HCT116 (cell line): ENCODE results near the gene HTR3B. TPM values are rescaled to one million over a fixed set of nuclear protein-coding genes. Genes with fewer than 3 reads are reported as not detected.

ENCODE experiments used
- ATAC-seq: fragments of 200-7000 bp; cut with Tn5 transposase; 2 replicates; pipeline ENCODE4 v1.9.1; 2020; ENCODE audit warnings: mild to moderate bottlenecking, moderate library complexity
- BruUV-seq: library from RNA; stranded (reverse); fragments of 400-500 nt; replicated peaks from 2 replicates; lab custom pipeline; 2021; lab: Mats Ljungman, UMichigan
- CTCF ChIA-PET: fragments of 300-600 bp; sonication (Branson Sonifier 250); formaldehyde crosslinking; loops from one replicate; lab custom pipeline; 2021; ENCODE audit warnings: antibody characterized with exemption; lab: Charles Lee
- POLR2A ChIA-PET: fragments of 300-600, 350-600 bp; sonication (Branson Sonifier 250); formaldehyde crosslinking; loops from one replicate; lab custom pipeline; 2021; ENCODE audit warnings: antibody characterized with exemption; lab: Charles Lee
- RAD21 ChIA-PET, 2 experiments: fragments of 300-600 bp; sonication (Branson Sonifier 250); formaldehyde crosslinking; loops; one replicate each; lab custom pipeline; 2023; ENCODE audit warnings: low total read pairs in 2 of 2; ENCODE audit not compliant: uncharacterized antibody in 2 of 2, unreplicated experiment in 2 of 2, low non-redundant PET in 1 of 2; lab: Charles Lee
- DNase-seq: peaks from one replicate; pipeline ENCODE4 v3.0.0-alpha.2; 2010; ENCODE audit warnings: low read depth, low spot score
- H2AFZ ChIP-seq: fragments of 200-600 bp; shearing (Covaris generic), sonication (generic); 2 replicates; pipeline ENCODE4 v1.6.1; 2017; ENCODE audit warnings: low read depth, mixed run types, mixed read lengths, antibody characterized with exemption, low read length; ENCODE audit not compliant: poor library complexity, severe bottlenecking
- H3K27ac ChIP-seq: 2 replicates; pipeline ENCODE4 v1.5.1; 2012; ENCODE audit warnings: low read depth, low read length
- H3K27me3 ChIP-seq: fragments of 200-600 bp; sonication (generic); 2 replicates; pipeline ENCODE4 v1.6.1; 2016; ENCODE audit warnings: mixed run types, low read length, mixed read lengths; ENCODE audit not compliant: insufficient read depth
- H3K36me3 ChIP-seq, 2 experiments: fragments of 200-500 bp in 1 of 2; fragments of 200-600 bp in 1 of 2; sonication (Bioruptor generic) in 1 of 2; sonication (generic) in 1 of 2; 2 replicates each; pipeline versions ENCODE4 v1.5.1 to v1.6.1; 2014 to 2016; ENCODE audit warnings: low read length in 2 of 2, inconsistent platforms in 1 of 2, mixed read lengths in 1 of 2, mixed run types in 1 of 2; ENCODE audit not compliant: insufficient read depth in 2 of 2, control insufficient read depth in 1 of 2
- H3K4me1 ChIP-seq, 2 experiments: fragments of 200-600 bp in 1 of 2; sonication (generic) in 1 of 2; 2 replicates each; pipeline versions ENCODE4 v1.5.1 to v1.6.1; 2012 to 2017; ENCODE audit warnings: low read length in 2 of 2, inconsistent platforms in 1 of 2, mild to moderate bottlenecking in 1 of 2, mixed read lengths in 1 of 2, mixed run types in 1 of 2, moderate library complexity in 1 of 2; ENCODE audit not compliant: insufficient read depth in 2 of 2, control insufficient read depth in 1 of 2
- H3K4me2 ChIP-seq: fragments of 200-600 bp; sonication (generic); 2 replicates; pipeline ENCODE4 v1.6.1; 2017; ENCODE audit warnings: mixed run types, low read length, mixed read lengths
- H3K4me3 ChIP-seq, 2 experiments: fragments of 200-600 bp in 1 of 2; sonication (generic) in 1 of 2; replicated peaks in 1 of 2; 2 replicates each; pipeline ENCODE4 v1.5.1; 2011 to 2016; ENCODE audit warnings: low read length in 2 of 2, control low read depth in 1 of 2, low read depth in 1 of 2, mild to moderate bottlenecking in 1 of 2, mixed read lengths in 1 of 2, mixed run types in 1 of 2
- H3K79me2 ChIP-seq: fragments of 200-600 bp; sonication (generic); 2 replicates; pipeline ENCODE4 v1.6.1; 2017; ENCODE audit warnings: mild to moderate bottlenecking, mixed run types, low read length, moderate library complexity, mixed read lengths; ENCODE audit not compliant: insufficient read depth
- H3K9ac ChIP-seq: fragments of 200-600 bp; sonication (generic); 2 replicates; pipeline ENCODE4 v1.6.1; 2016; ENCODE audit warnings: low read length, mixed read lengths
- H3K9me2 ChIP-seq: fragments of 200-600 bp; sonication (generic), shearing (Covaris generic); 2 replicates; pipeline ENCODE4 v1.6.1; 2017; ENCODE audit warnings: mixed run types, mild to moderate bottlenecking, moderate library complexity; ENCODE audit not compliant: insufficient read depth
- H3K9me3 ChIP-seq, 2 experiments: fragments of 200-500 bp in 1 of 2; fragments of 200-600 bp in 1 of 2; sonication (Bioruptor generic) in 1 of 2; sonication (generic) in 1 of 2; 2 replicates each; pipeline ENCODE4 v1.6.1; 2014 to 2017; ENCODE audit warnings: low read length in 2 of 2, mixed read lengths in 2 of 2, inconsistent platforms in 1 of 2, low read depth in 1 of 2, mild to moderate bottlenecking in 1 of 2, mixed run types in 1 of 2, moderate library complexity in 1 of 2; ENCODE audit not compliant: control insufficient read depth in 1 of 2, insufficient read depth in 1 of 2
- H4K20me1 ChIP-seq: fragments of 200-600 bp; sonication (generic), shearing (Covaris generic); 2 replicates; pipeline ENCODE4 v1.6.1; 2017; ENCODE audit warnings: mixed run types, mild to moderate bottlenecking, moderate library complexity; ENCODE audit not compliant: insufficient read depth
- CBX3 ChIP-seq: IDR thresholded peaks from 2 replicates; pipeline ENCODE4 v1.6.1; 2012; ENCODE audit warnings: low read depth
- EGR1 ChIP-seq: IDR thresholded peaks from 2 replicates; pipeline ENCODE4 v1.6.1; 2012; ENCODE audit warnings: low read depth
- ELF1 ChIP-seq: IDR thresholded peaks from 2 replicates; pipeline ENCODE4 v1.6.1; 2012; ENCODE audit warnings: low read depth, borderline replicate concordance
- EZH2 ChIP-seq: fragments of 200-600 bp; sonication (generic); IDR thresholded peaks from 2 replicates; pipeline ENCODE4 v1.6.1; 2017; ENCODE audit warnings: antibody characterized with exemption, mixed run types
- EZH2phosphoT487 ChIP-seq: fragments of 200-600 bp; IDR thresholded peaks from 2 replicates; pipeline ENCODE4 v1.6.1; 2018; ENCODE audit warnings: antibody characterized with exemption, borderline replicate concordance
- FOSL1 ChIP-seq: IDR thresholded peaks from 2 replicates; pipeline ENCODE4 v1.6.1; 2012; ENCODE audit warnings: low read depth
- JUND ChIP-seq: IDR thresholded peaks from 2 replicates; pipeline ENCODE4 v1.6.1; 2012
- POLR2A ChIP-seq: IDR thresholded peaks from 2 replicates; pipeline ENCODE4 v1.7.0; 2011; ENCODE audit warnings: borderline replicate concordance; ENCODE audit not compliant: insufficient read depth, insufficient read length; ENCODE audit errors: extremely low read depth
- RAD21 ChIP-seq: IDR thresholded peaks from 2 replicates; pipeline ENCODE4 v1.6.1; 2012; ENCODE audit warnings: low read depth, mild to moderate bottlenecking
- SIN3A ChIP-seq: IDR thresholded peaks from 2 replicates; pipeline ENCODE4 v1.6.1; 2012; ENCODE audit warnings: low read depth
- SP1 ChIP-seq: IDR thresholded peaks from 2 replicates; pipeline ENCODE4 v1.6.1; 2012; ENCODE audit warnings: low read depth
- SRF ChIP-seq: IDR thresholded peaks from 2 replicates; pipeline ENCODE4 v1.6.1; 2012; ENCODE audit warnings: low read depth
- TCF7L2 ChIP-seq: IDR thresholded peaks from 2 replicates; pipeline ENCODE4 v1.7.0; 2011; ENCODE audit warnings: borderline replicate concordance, inconsistent platforms; ENCODE audit not compliant: insufficient read depth, insufficient read length; ENCODE audit errors: extremely low read depth
- YY1 ChIP-seq: IDR thresholded peaks from 2 replicates; pipeline ENCODE4 v1.6.1; 2011; ENCODE audit warnings: low read length, low read depth, moderate library complexity, mild to moderate bottlenecking; ENCODE audit not compliant: insufficient replicate concordance; ENCODE audit errors: extremely low read depth
- ZFX ChIP-seq: fragments of 450-650 bp; IDR thresholded peaks from 2 replicates; pipeline ENCODE4 v1.6.1; 2017
- intact Hi-C: fragments of 100-400 bp; cut with micrococcal nuclease; formaldehyde crosslinking; loops from 2 replicates; pipeline ENCODE4 v1.10.0; 2022
- total RNA-seq: library from RNA; stranded (reverse); gene quantifications from one replicate; pipeline ENCODE4 v1.2.1, GENCODE V29; 2021; ENCODE audit not compliant: unreplicated experiment
- TF ChIP-seq, protein P1 (sequence below): IDR thresholded peaks from 2 replicates; pipeline ENCODE4 v1.6.1; 2012
- TF ChIP-seq, protein P2 (sequence below): IDR thresholded peaks from 2 replicates; pipeline ENCODE4 v1.6.1; 2012
- TF ChIP-seq, protein P3 (sequence below): IDR thresholded peaks from 2 replicates; pipeline ENCODE4 v1.6.1; 2012; ENCODE audit warnings: low read depth
- TF ChIP-seq, protein P4 (sequence below): IDR thresholded peaks from 2 replicates; pipeline ENCODE4 v1.6.1; 2011; ENCODE audit warnings: mild to moderate bottlenecking, low read length, moderate library complexity; ENCODE audit not compliant: insufficient replicate concordance; ENCODE audit errors: extremely low read depth

HTR3B gene
- total RNA-seq, 1 experiment from 2014 or later = not detected

DNA sequence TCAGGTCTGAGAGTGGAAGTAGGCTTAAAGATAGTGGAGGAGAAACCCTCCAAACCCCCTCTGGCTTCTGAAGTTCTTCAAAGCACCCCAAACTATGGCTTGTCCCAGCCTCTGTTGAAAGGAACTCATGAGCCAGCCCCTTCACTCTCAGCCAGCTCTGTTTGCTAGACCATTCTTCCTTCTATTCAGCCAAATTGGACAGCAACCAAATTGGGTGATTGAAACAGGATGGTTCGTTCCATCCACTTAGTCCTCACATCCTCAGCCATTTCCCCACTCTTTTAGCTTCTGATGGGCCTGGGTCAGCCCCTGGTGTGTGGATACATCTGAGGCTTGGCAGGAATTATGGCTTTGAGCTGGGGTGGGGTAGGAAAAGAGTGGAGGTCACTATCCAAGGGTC is 74.8 kb downstream of the HTR3B start:
- intact Hi-C loops = loop anchor here (5.0 kb wide), 1 partner anchor 82 kb away; no protein-coding TSS in a partner anchor
- peaks cover 10% of the 10 kb centered on the region in 2 experiments; a peak in 3 of 4 replicates for H3K4me1 ChIP-seq
- TF ChIP-seq, protein P1, sequence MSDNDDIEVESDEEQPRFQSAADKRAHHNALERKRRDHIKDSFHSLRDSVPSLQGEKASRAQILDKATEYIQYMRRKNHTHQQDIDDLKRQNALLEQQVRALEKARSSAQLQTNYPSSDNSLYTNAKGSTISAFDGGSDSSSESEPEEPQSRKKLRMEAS = no peak
- TF ChIP-seq RAD21 (no peak), CBX3 (no peak), TCF7L2 (no peak), SIN3A (no peak), EZH2phosphoT487 (no peak), ZFX (no peak), JUND (no peak), ELF1 (no peak), EGR1 (no peak), EZH2 (no peak), POLR2A (no peak), YY1 (no peak), SRF (no peak), FOSL1 (no peak), SP1 (no peak)
- TF ChIP-seq, protein P2, sequence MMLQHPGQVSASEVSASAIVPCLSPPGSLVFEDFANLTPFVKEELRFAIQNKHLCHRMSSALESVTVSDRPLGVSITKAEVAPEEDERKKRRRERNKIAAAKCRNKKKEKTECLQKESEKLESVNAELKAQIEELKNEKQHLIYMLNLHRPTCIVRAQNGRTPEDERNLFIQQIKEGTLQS = no peak
- TF ChIP-seq, protein P3, sequence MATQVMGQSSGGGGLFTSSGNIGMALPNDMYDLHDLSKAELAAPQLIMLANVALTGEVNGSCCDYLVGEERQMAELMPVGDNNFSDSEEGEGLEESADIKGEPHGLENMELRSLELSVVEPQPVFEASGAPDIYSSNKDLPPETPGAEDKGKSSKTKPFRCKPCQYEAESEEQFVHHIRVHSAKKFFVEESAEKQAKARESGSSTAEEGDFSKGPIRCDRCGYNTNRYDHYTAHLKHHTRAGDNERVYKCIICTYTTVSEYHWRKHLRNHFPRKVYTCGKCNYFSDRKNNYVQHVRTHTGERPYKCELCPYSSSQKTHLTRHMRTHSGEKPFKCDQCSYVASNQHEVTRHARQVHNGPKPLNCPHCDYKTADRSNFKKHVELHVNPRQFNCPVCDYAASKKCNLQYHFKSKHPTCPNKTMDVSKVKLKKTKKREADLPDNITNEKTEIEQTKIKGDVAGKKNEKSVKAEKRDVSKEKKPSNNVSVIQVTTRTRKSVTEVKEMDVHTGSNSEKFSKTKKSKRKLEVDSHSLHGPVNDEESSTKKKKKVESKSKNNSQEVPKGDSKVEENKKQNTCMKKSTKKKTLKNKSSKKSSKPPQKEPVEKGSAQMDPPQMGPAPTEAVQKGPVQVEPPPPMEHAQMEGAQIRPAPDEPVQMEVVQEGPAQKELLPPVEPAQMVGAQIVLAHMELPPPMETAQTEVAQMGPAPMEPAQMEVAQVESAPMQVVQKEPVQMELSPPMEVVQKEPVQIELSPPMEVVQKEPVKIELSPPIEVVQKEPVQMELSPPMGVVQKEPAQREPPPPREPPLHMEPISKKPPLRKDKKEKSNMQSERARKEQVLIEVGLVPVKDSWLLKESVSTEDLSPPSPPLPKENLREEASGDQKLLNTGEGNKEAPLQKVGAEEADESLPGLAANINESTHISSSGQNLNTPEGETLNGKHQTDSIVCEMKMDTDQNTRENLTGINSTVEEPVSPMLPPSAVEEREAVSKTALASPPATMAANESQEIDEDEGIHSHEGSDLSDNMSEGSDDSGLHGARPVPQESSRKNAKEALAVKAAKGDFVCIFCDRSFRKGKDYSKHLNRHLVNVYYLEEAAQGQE = no peak
- TF ChIP-seq, protein P4, sequence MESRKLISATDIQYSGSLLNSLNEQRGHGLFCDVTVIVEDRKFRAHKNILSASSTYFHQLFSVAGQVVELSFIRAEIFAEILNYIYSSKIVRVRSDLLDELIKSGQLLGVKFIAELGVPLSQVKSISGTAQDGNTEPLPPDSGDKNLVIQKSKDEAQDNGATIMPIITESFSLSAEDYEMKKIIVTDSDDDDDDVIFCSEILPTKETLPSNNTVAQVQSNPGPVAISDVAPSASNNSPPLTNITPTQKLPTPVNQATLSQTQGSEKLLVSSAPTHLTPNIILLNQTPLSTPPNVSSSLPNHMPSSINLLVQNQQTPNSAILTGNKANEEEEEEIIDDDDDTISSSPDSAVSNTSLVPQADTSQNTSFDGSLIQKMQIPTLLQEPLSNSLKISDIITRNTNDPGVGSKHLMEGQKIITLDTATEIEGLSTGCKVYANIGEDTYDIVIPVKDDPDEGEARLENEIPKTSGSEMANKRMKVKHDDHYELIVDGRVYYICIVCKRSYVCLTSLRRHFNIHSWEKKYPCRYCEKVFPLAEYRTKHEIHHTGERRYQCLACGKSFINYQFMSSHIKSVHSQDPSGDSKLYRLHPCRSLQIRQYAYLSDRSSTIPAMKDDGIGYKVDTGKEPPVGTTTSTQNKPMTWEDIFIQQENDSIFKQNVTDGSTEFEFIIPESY = no peak
- TF ChIP-seq, all 23 proteins: peak for 0
- CTCF ChIA-PET = no interaction called here
- POLR2A ChIA-PET = no interaction called here
- no peak overlapping the region for H3K4me3 ChIP-seq
- H3K9me2 ChIP-seq = no peaks in the 10 kb centered on the region
- BruUV-seq = no TSS peak
- ATAC-seq (no peak), DNase-seq (no peak)
- H3K36me3 ChIP-seq = no peaks in the 10 kb centered on the region
- RAD21 ChIA-PET = no interaction called here
- peaks cover 70% of the 10 kb centered on the region for H3K27me3 ChIP-seq
- H3K4me2 ChIP-seq = no peak overlapping the region
- H3K9me3 ChIP-seq = no peaks in the 10 kb centered on the region
- H4K20me1 ChIP-seq = no peaks in the 10 kb centered on the region
- H2AFZ ChIP-seq = no peak overlapping the region
- no peak overlapping the region for H3K27ac ChIP-seq
- H3K9ac ChIP-seq = no peak overlapping the region
- H3K79me2 ChIP-seq = no peaks in the 10 kb centered on the region
